H9 (cell line): ENCODE results near the gene ACTL7B. TPM values are rescaled to one million over a fixed set of nuclear protein-coding genes. Genes with fewer than 3 reads are reported as not detected.

Experiments
- DNase-seq: peaks from one replicate; pipeline ENCODE4 v3.0.0-alpha.2; 2017
- H2AFZ ChIP-seq: one replicate; pipeline ENCODE4 v1.6.1; 2013; ENCODE audit warnings: mild to moderate bottlenecking, low read length, control low read depth, moderate library complexity
- H2AK5ac ChIP-seq: 2 replicates; pipeline ENCODE4 v1.6.1; 2013; ENCODE audit warnings: low read length, control low read depth, mixed read lengths; ENCODE audit not compliant: insufficient read length
- H2BK120ac ChIP-seq: one replicate; pipeline ENCODE4 v1.6.1; 2013; ENCODE audit warnings: low read depth, mild to moderate bottlenecking, low read length, control low read depth, inconsistent platforms; ENCODE audit not compliant: poor library complexity, severe bottlenecking
- H2BK12ac ChIP-seq: 2 replicates; pipeline ENCODE4 v1.6.1; 2013; ENCODE audit warnings: low read length, control low read depth, mixed read lengths, low read depth; ENCODE audit not compliant: insufficient read length
- H2BK15ac ChIP-seq: 2 replicates; pipeline ENCODE4 v1.6.1; 2013; ENCODE audit warnings: low read depth, low read length, control low read depth
- H2BK20ac ChIP-seq: one replicate; pipeline ENCODE4 v1.6.1; 2013; ENCODE audit warnings: low read depth, mild to moderate bottlenecking, low read length, control low read depth, inconsistent platforms; ENCODE audit not compliant: poor library complexity, severe bottlenecking
- H2BK5ac ChIP-seq: 2 replicates; pipeline ENCODE4 v1.6.1; 2013; ENCODE audit warnings: low read length, control low read depth, mixed read lengths; ENCODE audit not compliant: insufficient read length
- H3K14ac ChIP-seq: 2 replicates; pipeline ENCODE4 v1.6.1; 2013; ENCODE audit warnings: low read length, control low read depth; ENCODE audit not compliant: insufficient read depth
- H3K18ac ChIP-seq: 2 replicates; pipeline ENCODE4 v1.6.1; 2013; ENCODE audit warnings: low read depth, mild to moderate bottlenecking, mixed read lengths, low read length, control low read depth; ENCODE audit not compliant: insufficient read length
- H3K23ac ChIP-seq: 2 replicates; pipeline ENCODE4 v1.6.1; 2013; ENCODE audit warnings: low read length, control low read depth, mixed read lengths, low read depth; ENCODE audit not compliant: insufficient read length
- H3K23me2 ChIP-seq: 2 replicates; pipeline ENCODE4 v1.6.1; 2013; ENCODE audit warnings: low read depth, mild to moderate bottlenecking, mixed read lengths, low read length, control low read depth; ENCODE audit not compliant: insufficient read length, poor library complexity, severe bottlenecking
- H3K27ac ChIP-seq: 2 replicates; pipeline ENCODE4 v1.5.1; 2013; ENCODE audit warnings: low read length, control low read depth, mixed read lengths, low read depth; ENCODE audit not compliant: insufficient read length
- H3K27me3 ChIP-seq: 2 replicates; pipeline ENCODE4 v1.6.1; 2013; ENCODE audit warnings: low read length, control low read depth, inconsistent platforms; ENCODE audit not compliant: insufficient read depth
- H3K4ac ChIP-seq: 2 replicates; pipeline ENCODE4 v1.6.1; 2013; ENCODE audit warnings: low read depth, mild to moderate bottlenecking, control low read depth, inconsistent platforms, low read length, moderate library complexity
- H3K4me1 ChIP-seq: 2 replicates; pipeline ENCODE4 v1.6.1; 2013; ENCODE audit warnings: low read length, control low read depth, inconsistent platforms; ENCODE audit not compliant: insufficient read depth
- H3K4me2 ChIP-seq: 2 replicates; pipeline ENCODE4 v1.6.1; 2013; ENCODE audit warnings: low read length, control low read depth, mixed read lengths; ENCODE audit not compliant: insufficient read length, insufficient read depth
- H3K56ac ChIP-seq: 2 replicates; pipeline ENCODE4 v1.6.1; 2013; ENCODE audit warnings: low read depth, mild to moderate bottlenecking, mixed read lengths, low read length, control low read depth; ENCODE audit not compliant: insufficient read length
- H3K79me1 ChIP-seq: 2 replicates; pipeline ENCODE4 v1.6.1; 2013; ENCODE audit warnings: low read depth, mild to moderate bottlenecking, moderate library complexity, low read length, control low read depth, inconsistent platforms; ENCODE audit not compliant: insufficient read depth, poor library complexity, severe bottlenecking
- H3K79me2 ChIP-seq: 2 replicates; pipeline ENCODE4 v1.6.1; 2013; ENCODE audit warnings: low read length, control low read depth, inconsistent platforms; ENCODE audit not compliant: insufficient read depth
- H3K9ac ChIP-seq: 2 replicates; pipeline ENCODE4 v1.6.1; 2013; ENCODE audit warnings: low read length, control low read depth, mixed read lengths; ENCODE audit not compliant: insufficient read length; ENCODE audit errors: extremely low read depth
- H3K9me3 ChIP-seq: one replicate; pipeline ENCODE4 v1.6.1; 2013; ENCODE audit warnings: low read depth, low read length, inconsistent platforms; ENCODE audit not compliant: control insufficient read depth
- H3T11ph ChIP-seq: one replicate; pipeline ENCODE4 v1.6.1; 2013; ENCODE audit warnings: mild to moderate bottlenecking, low read length, control low read depth, inconsistent platforms
- H4K20me1 ChIP-seq: one replicate; pipeline ENCODE4 v1.6.1; 2013; ENCODE audit not compliant: control insufficient read depth, insufficient read length, insufficient read depth
- H4K5ac ChIP-seq: 2 replicates; pipeline ENCODE4 v1.6.1; 2013; ENCODE audit warnings: low read depth, mild to moderate bottlenecking, mixed read lengths, low read length, control low read depth; ENCODE audit not compliant: insufficient read length
- H4K8ac ChIP-seq: replicated peaks from 2 replicates; pipeline ENCODE4 v1.6.1; 2013; ENCODE audit warnings: low read length, control low read depth, mixed read lengths, low read depth; ENCODE audit not compliant: insufficient read length
- H4K91ac ChIP-seq: 2 replicates; pipeline ENCODE4 v1.6.1; 2013; ENCODE audit warnings: low read depth, mild to moderate bottlenecking, moderate library complexity, mixed read lengths, low read length, control low read depth; ENCODE audit not compliant: insufficient read length
- H3K27ac Mint-ChIP-seq, 3 experiments: 2 replicates in 2 of 3; 3 replicates in 1 of 3; pipeline ENCODE4 v1.8.0; 2020 to 2021; ENCODE audit warnings: mixed read lengths in 3 of 3, mild to moderate bottlenecking in 1 of 3, moderate library complexity in 1 of 3
- H3K27me3 Mint-ChIP-seq: 2 replicates; pipeline ENCODE4 v1.8.0; 2021; ENCODE audit warnings: low read depth, mild to moderate bottlenecking, moderate library complexity, mixed read lengths
- H3K36me3 Mint-ChIP-seq, 3 experiments: 2 replicates in 2 of 3; 3 replicates in 1 of 3; pipeline ENCODE4 v1.8.0; 2020 to 2021; ENCODE audit warnings: low read depth in 3 of 3, mixed read lengths in 3 of 3; ENCODE audit not compliant: insufficient read depth in 1 of 3
- H3K4me1 Mint-ChIP-seq, 2 experiments: 2 replicates each; pipeline ENCODE4 v1.8.0; 2020; ENCODE audit warnings: mixed read lengths in 2 of 2
- H3K4me3 Mint-ChIP-seq, 2 experiments: 2 replicates in 1 of 2; 3 replicates in 1 of 2; pipeline ENCODE4 v1.8.0; 2020 to 2021; ENCODE audit warnings: mild to moderate bottlenecking in 2 of 2, mixed read lengths in 2 of 2, moderate library complexity in 1 of 2
- H3K9me3 Mint-ChIP-seq, 2 experiments: 2 replicates in 1 of 2; 3 replicates in 1 of 2; pipeline ENCODE4 v1.8.0; 2020; ENCODE audit warnings: mild to moderate bottlenecking in 2 of 2, mixed read lengths in 2 of 2, moderate library complexity in 1 of 2
- WGBS: extraction: QIAGEN DNeasy Blood & Tissue Kit; methylation state at CpG from one replicate; pipeline ENCODE4 v1.1.7; 2013; ENCODE audit warnings: missing lambda C conversion rate, low lambda C conversion rate, mixed read lengths; ENCODE audit not compliant: insufficient read length; ENCODE audit errors: extremely low coverage; 5-methylcytosine and 5-hydroxymethylcytosine counted together
- total RNA-seq: library from RNA; stranded (reverse); gene quantifications from 2 replicates; pipeline ENCODE4 v1.2.1, GENCODE V29; 2021
- TF ChIP-seq, protein P1 (sequence below): fragments of 200-600 bp; sonication (generic); conservative IDR thresholded peaks from 3 replicates; pipeline ENCODE4 v1.8.0; 2021; ENCODE audit warnings: antibody characterized with exemption, mild to moderate bottlenecking

ACTL7B gene
- total RNA-seq, 1 experiment from 2014 or later = 0.09 TPM

DNA sequence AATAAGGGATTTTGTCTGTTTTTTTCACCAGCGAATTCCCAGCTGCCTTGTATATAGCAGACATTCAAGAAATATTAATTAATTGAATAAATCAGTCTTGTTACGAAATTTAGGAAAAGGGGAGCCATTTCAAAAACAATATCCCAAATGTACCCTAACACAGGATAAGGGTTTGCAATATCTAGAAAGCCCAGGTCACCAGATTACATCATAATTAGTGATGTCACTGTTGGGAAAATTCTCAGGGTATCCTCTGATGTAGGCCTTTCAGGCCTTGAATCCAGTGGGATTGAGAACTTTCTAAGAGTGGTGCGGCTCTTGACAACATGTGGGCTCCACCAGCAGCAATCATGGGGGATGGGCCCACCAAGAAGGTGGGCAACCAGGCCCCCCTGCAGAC lies 6.2 kb upstream of the ACTL7B start, which contains the start of gene ACTL7A:
Gene ACTL7A (plus strand): TSS at position 270 of the 400 bp plus-strand sequence. CDS start 57 bp downstream, at position 327.
- H3K27ac Mint-ChIP-seq = no peak within 1 kb of the TSS

More for the DNA sequence above, 6.2 kb upstream of the ACTL7B start, which contains the start of gene ACTL7A:
- H3K4ac ChIP-seq = no peak within 1 kb of the TSS
- no peak within 1 kb of the TSS for H3T11ph ChIP-seq
- no peaks in the 10 kb centered on the region for H3K79me1 ChIP-seq
- H2BK120ac ChIP-seq = no peak within 1 kb of the TSS
- H2BK12ac ChIP-seq = no peak within 1 kb of the TSS
- no peak within 1 kb of the TSS for H3K4me2 ChIP-seq
- Mint-ChIP-seq H3K9me3 (no peaks in the 10 kb centered on the region), H3K4me1 (no peaks in the 10 kb centered on the region), H3K36me3 (peaks cover 0 to 4% (median 0%) of the 10 kb centered on the region in 3 experiments; a peak in 1 of 7 replicates), H3K27me3 (no peaks in the 10 kb centered on the region; the same call in 1 of the 2 replicates), H3K4me3 (no peak within 1 kb of the TSS)
- no peak within 1 kb of the TSS for H4K8ac ChIP-seq
- DNase-seq = no peak
- H2AFZ ChIP-seq = no peak within 1 kb of the TSS
- H3K56ac ChIP-seq = no peak within 1 kb of the TSS
- no peaks in the 10 kb centered on the region for H3K4me1 ChIP-seq
- H3K14ac ChIP-seq = no peak within 1 kb of the TSS
- no peak within 1 kb of the TSS for H3K18ac ChIP-seq
- H3K23me2 ChIP-seq = no peaks in the 10 kb centered on the region
- H2BK15ac ChIP-seq = no peak within 1 kb of the TSS
- no peak within 1 kb of the TSS for H2BK5ac ChIP-seq
- H3K79me2 ChIP-seq = no peaks in the 10 kb centered on the region
- H3K27ac ChIP-seq = no peak within 1 kb of the TSS
- H2BK20ac ChIP-seq = no peak within 1 kb of the TSS
- H3K23ac ChIP-seq = no peak within 1 kb of the TSS
- H4K91ac ChIP-seq = no peak within 1 kb of the TSS
- no peak within 1 kb of the TSS for H3K9ac ChIP-seq
- no peak within 1 kb of the TSS for H4K5ac ChIP-seq
- H3K27me3 ChIP-seq = no peaks in the 10 kb centered on the region
- H2AK5ac ChIP-seq = no peak within 1 kb of the TSS
- H3K9me3 ChIP-seq = no peaks in the 10 kb centered on the region
- no CpG with 5 or more reads among the region's 3 CpGs for WGBS
- H4K20me1 ChIP-seq = no peaks in the 10 kb centered on the region
- TF ChIP-seq, protein P1, sequence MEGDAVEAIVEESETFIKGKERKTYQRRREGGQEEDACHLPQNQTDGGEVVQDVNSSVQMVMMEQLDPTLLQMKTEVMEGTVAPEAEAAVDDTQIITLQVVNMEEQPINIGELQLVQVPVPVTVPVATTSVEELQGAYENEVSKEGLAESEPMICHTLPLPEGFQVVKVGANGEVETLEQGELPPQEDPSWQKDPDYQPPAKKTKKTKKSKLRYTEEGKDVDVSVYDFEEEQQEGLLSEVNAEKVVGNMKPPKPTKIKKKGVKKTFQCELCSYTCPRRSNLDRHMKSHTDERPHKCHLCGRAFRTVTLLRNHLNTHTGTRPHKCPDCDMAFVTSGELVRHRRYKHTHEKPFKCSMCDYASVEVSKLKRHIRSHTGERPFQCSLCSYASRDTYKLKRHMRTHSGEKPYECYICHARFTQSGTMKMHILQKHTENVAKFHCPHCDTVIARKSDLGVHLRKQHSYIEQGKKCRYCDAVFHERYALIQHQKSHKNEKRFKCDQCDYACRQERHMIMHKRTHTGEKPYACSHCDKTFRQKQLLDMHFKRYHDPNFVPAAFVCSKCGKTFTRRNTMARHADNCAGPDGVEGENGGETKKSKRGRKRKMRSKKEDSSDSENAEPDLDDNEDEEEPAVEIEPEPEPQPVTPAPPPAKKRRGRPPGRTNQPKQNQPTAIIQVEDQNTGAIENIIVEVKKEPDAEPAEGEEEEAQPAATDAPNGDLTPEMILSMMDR = no peak
